ENCODE results near the gene ANKS3. TPM values are rescaled to one million over a fixed set of nuclear protein-coding genes. Genes with fewer than 3 reads are reported as not detected.

ANKS3 gene
- total RNA-seq, 4 donors from 2014 or later = 6.7 to 16.6 (median 9.0) TPM

- intact Hi-C loops (cut with DNase I; ENCODE audit: low total_unique reads) (no loop called here), in situ Hi-C loops (cut with MboI; ENCODE audit: low sequenced_read_pairs in 4 of 4) (no loop called here)
- no peak for ATAC-seq
- TF ChIP-seq, protein P1, sequence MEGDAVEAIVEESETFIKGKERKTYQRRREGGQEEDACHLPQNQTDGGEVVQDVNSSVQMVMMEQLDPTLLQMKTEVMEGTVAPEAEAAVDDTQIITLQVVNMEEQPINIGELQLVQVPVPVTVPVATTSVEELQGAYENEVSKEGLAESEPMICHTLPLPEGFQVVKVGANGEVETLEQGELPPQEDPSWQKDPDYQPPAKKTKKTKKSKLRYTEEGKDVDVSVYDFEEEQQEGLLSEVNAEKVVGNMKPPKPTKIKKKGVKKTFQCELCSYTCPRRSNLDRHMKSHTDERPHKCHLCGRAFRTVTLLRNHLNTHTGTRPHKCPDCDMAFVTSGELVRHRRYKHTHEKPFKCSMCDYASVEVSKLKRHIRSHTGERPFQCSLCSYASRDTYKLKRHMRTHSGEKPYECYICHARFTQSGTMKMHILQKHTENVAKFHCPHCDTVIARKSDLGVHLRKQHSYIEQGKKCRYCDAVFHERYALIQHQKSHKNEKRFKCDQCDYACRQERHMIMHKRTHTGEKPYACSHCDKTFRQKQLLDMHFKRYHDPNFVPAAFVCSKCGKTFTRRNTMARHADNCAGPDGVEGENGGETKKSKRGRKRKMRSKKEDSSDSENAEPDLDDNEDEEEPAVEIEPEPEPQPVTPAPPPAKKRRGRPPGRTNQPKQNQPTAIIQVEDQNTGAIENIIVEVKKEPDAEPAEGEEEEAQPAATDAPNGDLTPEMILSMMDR (IDR thresholded peaks at IDR 0.05 in 4 of 5, conservative IDR thresholded peaks at IDR 0.05 in 1 of 5) = no peak
- no peak for TF ChIP-seq POLR2A (IDR thresholded peaks at IDR 0.05)
- H3K27me3 ChIP-seq = no peaks in the 10 kb centered on the region
- H3K9me3 ChIP-seq = no peaks in the 10 kb centered on the region
- H3K36me3 ChIP-seq = peaks cover 0 to 28% of the 10 kb centered on the region in 2 donors
- peak overlapping the region in 3 of 4 donors; percentile 72 to 79 (median 79) for H3K27ac ChIP-seq
- H3K4me1 ChIP-seq = peaks cover 6 to 25% of the 10 kb centered on the region in 2 donors
- DNase-seq = no peak
- H3K4me3 ChIP-seq = no peak overlapping the region
Observed at GRCh38 chr16:4675864-4676786, 57.9 kb downstream of the ANKS3 start.

- ATAC-seq (peak in 1 of 2 donors; percentile 8), DNase-seq (no peak)
- peak overlapping the region in 3 of 4 donors; percentile 32 to 79 (median 79) for H3K27ac ChIP-seq
- TF ChIP-seq POLR2A (IDR thresholded peaks at IDR 0.05) = no peak
- TF ChIP-seq, protein P1 (IDR thresholded peaks at IDR 0.05 in 4 of 5, conservative IDR thresholded peaks at IDR 0.05 in 1 of 5) = no peak
- no peaks in the 10 kb centered on the region for H3K9me3 ChIP-seq
- no peaks in the 10 kb centered on the region for H3K27me3 ChIP-seq
- peaks cover 6 to 21% of the 10 kb centered on the region in 2 donors for H3K4me1 ChIP-seq
- peaks cover 0 to 26% of the 10 kb centered on the region in 2 donors for H3K36me3 ChIP-seq
- in situ Hi-C loops (cut with MboI; ENCODE audit: low sequenced_read_pairs in 4 of 4) = no loop called here
- intact Hi-C loops (cut with DNase I; ENCODE audit: low total_unique reads) = no loop called here
- H3K4me3 ChIP-seq = no peak overlapping the region
Observed at GRCh38 chr16:4674926-4675530, 59.0 kb downstream of the ANKS3 start.

- H3K27me3 ChIP-seq = no peaks in the 10 kb centered on the region
- DNase-seq (no peak), ATAC-seq (no peak)
- H3K9me3 ChIP-seq = no peaks in the 10 kb centered on the region
- TF ChIP-seq, protein P1 (IDR thresholded peaks at IDR 0.05 in 4 of 5, conservative IDR thresholded peaks at IDR 0.05 in 1 of 5) = no peak
- no peak for TF ChIP-seq POLR2A (IDR thresholded peaks at IDR 0.05)
- no peak overlapping the region for H3K4me3 ChIP-seq
- H3K4me1 ChIP-seq = peaks cover 6 to 21% of the 10 kb centered on the region in 2 donors
- in situ Hi-C loops (cut with MboI; ENCODE audit: low sequenced_read_pairs in 4 of 4) (no loop called here), intact Hi-C loops (cut with DNase I; ENCODE audit: low total_unique reads) (no loop called here)
- peak overlapping the region; percentile 65 to 83 (median 72) for H3K27ac ChIP-seq
- H3K36me3 ChIP-seq = peaks cover 0 to 38% of the 10 kb centered on the region in 2 donors
Observed at GRCh38 chr16:4673387-4674046, 60.6 kb downstream of the ANKS3 start.

GRCh38 chr16:4668313-4668960 is 65.6 kb downstream of the ANKS3 start:
- Histone ChIP-seq H3K27me3 (no peaks in the 10 kb centered on the region), H3K27ac (no peak overlapping the region), H3K4me3 (no peak overlapping the region), H3K36me3 (peaks cover 0 to 46% of the 10 kb centered on the region in 2 donors), H3K4me1 (peaks cover 10 to 25% of the 10 kb centered on the region in 2 donors), H3K9me3 (no peaks in the 10 kb centered on the region)
- no peak for DNase-seq
- intact Hi-C loops (cut with DNase I; ENCODE audit: low total_unique reads) (no loop called here), in situ Hi-C loops (cut with MboI; ENCODE audit: low sequenced_read_pairs in 4 of 4) (no loop called here)
- TF ChIP-seq, protein P1 (IDR thresholded peaks at IDR 0.05 in 4 of 5, conservative IDR thresholded peaks at IDR 0.05 in 1 of 5) = no peak
- no peak for TF ChIP-seq POLR2A (IDR thresholded peaks at IDR 0.05)
- no peak for ATAC-seq

Measured in gastrocnemius medialis (tissue), 4 donors.